Hindlimb muscle (tissue), 1 donor: ENCODE data around the gene MAN1C1. TPM values are rescaled to one million over a fixed set of nuclear protein-coding genes. Genes with fewer than 3 reads are reported as not detected.

ENCODE experiments used
- DNase-seq: peaks from one replicate; pipeline ENCODE4 v3.0.0-alpha.2; 2013
- polyA plus RNA-seq: library from polyadenylated mRNA; unstranded; fragments of 120-200 nt; gene quantifications from one replicate; pipeline ENCODE4 v1.2.1, GENCODE V29; 2013; ENCODE audit not compliant: insufficient read length

Gene MAN1C1
- polyA plus RNA-seq, result 14.2 TPM

DNA sequence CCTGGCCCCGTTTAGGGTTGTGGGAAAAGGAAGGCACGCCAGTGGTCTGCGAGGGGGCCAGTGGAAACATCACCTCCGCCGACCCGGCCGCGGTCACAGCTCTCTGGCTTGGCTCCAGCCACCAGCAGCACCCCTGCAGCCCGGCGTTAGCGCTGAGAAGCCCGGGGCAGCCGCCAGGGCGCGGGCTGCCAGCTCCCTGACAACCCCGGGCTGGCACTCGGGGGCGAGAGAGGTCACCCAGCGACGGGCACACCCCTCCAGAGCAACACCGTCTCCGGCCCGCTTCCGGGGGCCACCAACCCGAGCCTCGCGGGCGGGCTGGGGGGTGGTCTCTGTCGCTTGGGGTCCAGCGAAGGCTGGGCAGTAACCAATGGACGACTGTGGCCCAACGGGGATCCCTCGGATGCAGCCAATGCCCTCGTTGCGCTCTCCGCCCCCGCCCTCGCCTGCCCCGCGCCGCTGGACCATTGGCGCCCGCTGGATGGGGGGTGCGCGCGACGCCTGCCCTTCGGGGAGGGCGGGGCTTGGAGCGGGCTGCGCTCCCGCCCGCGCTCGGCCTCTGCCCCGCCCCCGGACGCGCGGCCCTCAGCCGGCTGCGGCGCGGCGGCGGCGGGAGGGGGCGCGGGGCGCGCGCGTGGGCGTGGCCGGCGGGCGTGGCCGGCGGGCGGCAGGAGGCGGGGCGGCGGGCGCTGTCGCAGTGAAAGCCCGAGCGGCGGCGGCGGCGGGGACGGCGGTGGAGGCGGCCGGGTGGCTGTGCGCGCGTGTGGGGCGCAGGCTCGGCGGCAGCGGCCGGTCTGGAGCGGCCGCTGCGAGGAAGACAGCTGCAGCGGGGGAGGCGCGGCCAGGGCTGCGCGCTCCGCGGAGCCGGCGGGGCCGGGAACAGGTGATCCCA lies at the start of gene MAN1C1:
Gene MAN1C1, plus strand, starts transcription at position 697 of the 892 bp plus-strand sequence. CDS start 1,007 bp downstream, outside the sequence.
- peak; percentile 86 for DNase-seq

- no peak for DNase-seq
Measured at GRCh38 chr1:25567710-25568089, 48.9 kb upstream of the MAN1C1 start.

GRCh38 chr1:25568090-25568833 lies 48.3 kb upstream of the MAN1C1 start:
- no peak for DNase-seq

- no peak for DNase-seq
Measured at GRCh38 chr1:25568834-25569596, 47.6 kb upstream of the MAN1C1 start.

GRCh38 chr1:25569597-25570396 lies 46.8 kb upstream of the MAN1C1 start:
- DNase-seq, result no peak

GRCh38 chr1:25570798-25571521 lies 45.6 kb upstream of the MAN1C1 start:
- DNase-seq, result no peak

GRCh38 chr1:25571522-25571970 lies 45.0 kb upstream of the MAN1C1 start:
- no peak for DNase-seq

- no peak for DNase-seq
Measured at GRCh38 chr1:25572107-25572506, 44.5 kb upstream of the MAN1C1 start.

DNA sequence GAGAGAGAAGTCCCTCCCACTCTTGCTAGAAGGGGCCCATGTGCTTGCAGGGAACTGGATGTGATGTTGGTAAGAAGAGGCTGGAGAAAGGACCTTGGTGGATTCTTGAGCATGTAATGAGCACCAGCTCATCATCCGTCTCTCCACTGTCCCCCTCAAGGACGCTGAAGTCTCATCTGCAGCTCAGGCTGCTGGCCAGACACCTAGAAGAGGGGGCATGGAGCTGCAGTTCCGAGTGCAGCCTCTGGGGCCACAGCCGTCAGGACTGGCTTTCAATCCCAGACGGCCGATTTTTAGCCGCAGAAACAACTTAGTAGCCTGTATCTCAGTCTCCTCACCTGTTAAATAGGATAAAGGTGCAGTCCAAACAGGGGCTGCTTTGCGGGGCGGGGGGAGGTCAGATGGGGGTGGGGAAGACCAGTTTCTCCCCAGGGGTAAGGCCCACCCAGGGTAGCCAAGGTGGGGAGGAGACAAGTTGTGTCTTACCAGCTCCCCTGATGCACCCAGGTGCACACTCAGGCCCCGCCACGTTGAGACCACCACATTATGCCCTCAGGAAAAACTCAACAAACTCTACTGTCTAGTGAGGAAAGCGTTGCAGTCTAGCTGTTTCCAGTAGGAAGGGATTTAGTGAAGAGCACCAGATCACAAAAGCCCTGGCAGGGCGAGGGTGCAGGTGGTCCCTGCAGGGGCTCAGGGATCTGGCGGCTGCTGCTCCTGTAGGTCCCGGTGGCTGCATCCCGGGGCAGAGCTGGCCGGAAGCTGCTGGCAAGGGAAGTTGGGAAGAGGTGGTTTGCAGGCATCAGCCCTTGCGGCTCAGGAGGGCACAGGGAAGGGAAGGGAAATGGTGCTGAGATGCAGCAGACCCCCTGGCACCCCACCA lies 43.6 kb upstream of the MAN1C1 start:
- DNase-seq, result no peak

DNA sequence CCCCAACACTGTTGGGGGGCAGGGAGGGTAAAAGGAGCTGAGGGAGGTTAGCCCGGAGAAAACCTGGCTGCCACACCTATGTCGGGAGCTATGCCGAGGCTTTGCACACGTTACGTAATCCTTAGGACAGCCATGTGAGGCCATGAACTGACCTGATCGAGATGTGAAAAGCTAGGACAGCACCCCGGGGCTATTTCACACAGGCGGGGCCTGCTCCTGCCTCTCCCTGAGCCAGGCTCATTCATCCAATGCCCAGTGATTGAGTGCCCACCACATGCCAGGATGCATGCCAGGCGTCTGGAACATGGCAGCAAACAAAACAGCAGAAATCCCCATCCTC lies 43.0 kb upstream of the MAN1C1 start:
- DNase-seq, result no peak

- DNase-seq, result no peak
Measured at GRCh38 chr1:25573961-25574360, 42.6 kb upstream of the MAN1C1 start.

DNA sequence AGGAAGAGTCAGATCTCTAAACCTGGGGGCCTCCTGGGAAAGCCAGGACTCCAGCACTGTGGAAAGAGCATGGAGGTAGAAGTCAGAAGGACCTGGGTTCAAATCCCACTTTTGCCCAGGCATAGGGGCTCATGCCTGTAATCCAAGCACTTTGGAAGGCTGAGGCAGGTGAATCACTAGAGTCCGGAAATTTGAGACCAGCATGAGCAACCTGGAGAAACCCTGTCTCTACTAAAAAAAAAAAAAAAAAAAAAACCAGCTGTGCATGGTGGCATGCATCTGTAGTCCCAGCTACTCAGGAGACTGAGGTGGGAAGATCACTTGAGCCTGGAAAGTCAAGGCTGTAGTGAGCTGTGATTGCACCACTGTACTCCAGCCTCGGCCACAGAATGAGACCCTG lies 41.4 kb upstream of the MAN1C1 start:
- no peak for DNase-seq

DNA sequence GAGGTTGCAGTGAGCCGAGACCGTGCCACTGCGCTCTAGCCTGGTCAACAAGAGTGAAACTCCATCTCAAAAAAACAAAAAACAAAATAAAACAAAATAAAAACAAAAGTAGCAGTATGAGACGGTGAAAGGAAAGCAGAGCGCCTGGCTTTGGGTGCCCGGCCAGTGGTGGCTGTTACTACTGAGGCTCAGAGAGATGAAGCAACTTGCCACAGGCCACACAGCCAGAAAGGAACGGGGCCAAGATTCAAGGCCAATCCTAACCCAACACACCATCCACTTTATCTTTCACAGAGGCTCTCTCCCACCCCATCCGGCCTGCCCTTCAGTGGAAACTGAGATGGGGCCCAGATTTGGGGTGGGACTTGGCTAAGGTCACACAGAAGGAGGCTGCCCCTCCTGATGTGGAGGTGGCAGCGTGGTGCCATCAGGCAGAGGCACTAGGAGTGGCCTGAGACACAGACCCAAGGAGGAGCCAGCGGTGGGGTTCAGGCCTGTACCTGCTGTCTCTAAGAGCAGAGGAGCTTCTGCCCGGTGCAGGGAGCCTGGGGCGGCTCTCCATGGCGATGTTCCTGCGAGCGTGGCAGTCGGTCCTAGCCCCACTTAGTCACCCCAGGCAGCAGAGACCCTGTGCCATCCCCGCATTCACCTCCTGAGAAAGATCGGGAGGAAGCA lies 40.0 kb upstream of the MAN1C1 start:
- no peak for DNase-seq

DNA sequence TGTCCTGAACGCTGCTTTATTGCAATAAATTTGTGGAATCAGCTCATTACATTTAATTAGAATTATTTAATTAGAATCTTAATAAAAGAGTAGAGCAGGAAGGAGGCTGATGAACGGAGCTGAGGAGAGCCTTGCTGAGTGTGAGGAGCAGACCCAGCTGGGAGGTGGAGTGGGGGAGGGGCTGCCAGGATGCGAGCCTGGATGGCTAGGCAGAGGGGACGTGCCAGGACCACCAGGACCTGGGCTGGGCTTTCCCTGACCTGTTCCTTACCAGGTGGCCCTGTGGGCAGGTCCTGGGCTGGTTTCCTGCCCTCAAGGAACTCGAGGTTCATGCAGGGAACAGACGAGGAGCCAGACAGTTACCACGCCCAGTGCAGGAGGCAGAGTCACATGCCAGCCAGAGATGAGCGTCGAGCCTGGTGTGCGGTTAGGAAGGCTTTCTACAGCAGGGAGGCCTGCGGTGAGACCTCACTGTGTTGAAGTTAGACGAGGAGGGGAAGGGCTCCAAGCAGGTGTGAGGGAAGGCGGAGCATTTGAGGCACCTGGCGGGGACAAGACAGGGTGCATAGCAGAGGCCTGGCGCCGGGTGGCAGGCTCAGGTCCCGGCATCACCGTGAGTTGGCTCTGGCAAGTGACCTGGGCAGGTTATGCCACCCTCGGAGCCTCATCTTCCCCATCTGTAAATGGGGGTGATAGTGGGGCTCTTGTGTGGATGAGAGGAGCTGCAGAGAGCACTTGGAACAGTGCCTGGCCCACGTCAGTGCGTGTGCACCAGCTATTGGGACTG lies 39.3 kb upstream of the MAN1C1 start:
- no peak for DNase-seq

DNA sequence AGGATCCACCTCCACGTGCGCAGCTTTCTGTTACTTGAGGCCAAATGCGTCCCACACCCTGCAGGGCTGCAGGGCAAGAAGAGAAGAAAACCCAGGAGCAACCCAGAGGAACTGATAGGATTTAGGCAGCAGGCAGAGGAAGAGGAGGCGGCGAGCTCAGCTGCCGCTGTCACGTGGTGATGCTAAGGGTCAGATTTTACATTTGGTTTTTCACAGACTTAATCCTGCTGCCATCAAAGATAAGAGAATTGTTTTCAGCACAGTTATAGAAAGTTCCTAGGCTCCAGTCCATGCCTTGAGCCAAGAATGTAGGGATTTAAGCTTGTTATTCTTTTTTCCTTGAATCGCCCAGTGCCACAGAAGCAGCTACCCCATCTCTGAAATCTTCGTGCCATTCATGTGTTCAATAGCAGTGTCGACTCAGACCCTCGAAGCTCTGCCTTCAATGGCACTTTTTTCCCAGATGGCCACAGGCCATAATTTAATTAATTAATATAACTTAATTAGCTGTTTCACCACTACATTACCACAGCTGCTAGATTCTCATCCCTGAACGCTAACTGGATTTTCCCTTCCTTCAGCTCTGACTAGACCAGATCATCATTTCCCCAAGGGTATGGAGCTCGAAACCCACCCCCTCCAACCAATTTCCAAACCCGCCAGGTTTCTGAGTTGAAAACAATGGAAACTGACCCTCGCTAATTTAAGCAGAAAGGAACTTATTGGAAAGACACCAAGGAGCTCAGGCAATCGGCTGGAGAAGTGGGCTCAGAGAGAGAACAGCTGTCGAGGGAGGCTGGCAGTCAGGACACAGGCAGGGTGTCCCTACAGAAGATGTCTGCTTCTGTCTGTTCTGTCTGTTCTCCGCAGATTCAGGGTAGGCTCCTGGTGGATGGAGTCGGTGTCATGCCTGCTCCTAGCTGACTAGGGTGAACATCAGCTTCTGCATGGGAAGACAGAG lies 37.0 kb upstream of the MAN1C1 start:
- no peak for DNase-seq

DNA sequence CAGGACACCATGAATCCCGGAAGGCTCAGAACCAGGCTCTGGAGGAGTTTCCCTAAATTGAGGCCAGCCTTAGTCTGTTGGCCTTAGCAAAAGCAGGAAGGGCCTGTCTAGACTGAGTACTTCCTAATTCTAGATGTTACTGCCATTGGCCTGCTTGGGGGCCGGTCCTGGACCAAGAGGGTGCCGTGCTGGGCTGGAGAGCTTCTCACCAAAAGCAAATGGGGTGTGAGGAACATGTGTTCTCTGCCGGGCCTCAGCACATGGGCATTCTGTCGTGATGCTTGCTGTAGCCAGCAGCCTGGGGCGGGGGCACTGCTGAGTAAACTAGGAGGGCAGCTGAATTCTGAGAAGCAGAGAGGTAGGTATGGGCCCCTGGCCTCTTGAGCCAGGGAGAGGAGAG lies 35.7 kb upstream of the MAN1C1 start:
- DNase-seq, result no peak

DNA sequence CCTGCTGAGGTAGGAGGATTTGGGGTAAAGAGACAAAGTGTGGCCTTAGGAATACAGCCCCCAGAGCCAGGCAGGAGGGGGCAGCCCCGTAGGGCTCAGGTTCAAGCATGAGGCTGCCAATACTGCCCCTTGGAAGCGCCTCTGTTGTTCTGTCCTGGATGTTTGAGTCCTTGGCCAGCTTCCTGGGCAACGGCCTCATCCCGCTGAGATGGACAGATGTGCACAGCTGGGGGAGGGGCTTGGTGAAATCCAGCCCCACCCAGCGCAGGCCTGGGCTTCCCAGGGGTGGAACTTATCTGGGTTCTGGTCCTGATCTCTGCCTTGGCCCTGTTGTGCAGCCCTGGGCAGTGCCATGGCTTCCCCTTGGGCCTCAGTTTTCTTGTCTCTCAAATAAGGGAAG lies 34.8 kb upstream of the MAN1C1 start:
- DNase-seq, result no peak
